IPS-18a (cell line): ENCODE results near the gene CCDC85B.

Source experiments
- H3K27ac ChIP-seq: one replicate; pipeline ENCODE4 v1.5.1; 2013; ENCODE audit warnings: low read length
- H3K27me3 ChIP-seq: one replicate; pipeline ENCODE4 v1.6.1; 2013; ENCODE audit warnings: mild to moderate bottlenecking, low read length; ENCODE audit not compliant: control insufficient read depth, insufficient read depth
- H3K36me3 ChIP-seq: one replicate; pipeline ENCODE4 v1.6.1; 2013; ENCODE audit warnings: low read depth, low read length; ENCODE audit not compliant: control insufficient read depth
- H3K4me1 ChIP-seq: one replicate; pipeline ENCODE4 v1.6.1; 2013; ENCODE audit warnings: low read depth, low read length; ENCODE audit not compliant: control insufficient read depth
- H3K4me3 ChIP-seq: one replicate; pipeline ENCODE4 v1.5.1; 2013; ENCODE audit warnings: low read length
- H3K9ac ChIP-seq: one replicate; pipeline ENCODE4 v1.6.1; 2013; ENCODE audit warnings: mild to moderate bottlenecking, low read length, moderate library complexity
- H3K9me3 ChIP-seq: one replicate; pipeline ENCODE4 v1.6.1; 2013; ENCODE audit warnings: low read depth, low read length; ENCODE audit not compliant: control insufficient read depth

Gene CCDC85B

DNA sequence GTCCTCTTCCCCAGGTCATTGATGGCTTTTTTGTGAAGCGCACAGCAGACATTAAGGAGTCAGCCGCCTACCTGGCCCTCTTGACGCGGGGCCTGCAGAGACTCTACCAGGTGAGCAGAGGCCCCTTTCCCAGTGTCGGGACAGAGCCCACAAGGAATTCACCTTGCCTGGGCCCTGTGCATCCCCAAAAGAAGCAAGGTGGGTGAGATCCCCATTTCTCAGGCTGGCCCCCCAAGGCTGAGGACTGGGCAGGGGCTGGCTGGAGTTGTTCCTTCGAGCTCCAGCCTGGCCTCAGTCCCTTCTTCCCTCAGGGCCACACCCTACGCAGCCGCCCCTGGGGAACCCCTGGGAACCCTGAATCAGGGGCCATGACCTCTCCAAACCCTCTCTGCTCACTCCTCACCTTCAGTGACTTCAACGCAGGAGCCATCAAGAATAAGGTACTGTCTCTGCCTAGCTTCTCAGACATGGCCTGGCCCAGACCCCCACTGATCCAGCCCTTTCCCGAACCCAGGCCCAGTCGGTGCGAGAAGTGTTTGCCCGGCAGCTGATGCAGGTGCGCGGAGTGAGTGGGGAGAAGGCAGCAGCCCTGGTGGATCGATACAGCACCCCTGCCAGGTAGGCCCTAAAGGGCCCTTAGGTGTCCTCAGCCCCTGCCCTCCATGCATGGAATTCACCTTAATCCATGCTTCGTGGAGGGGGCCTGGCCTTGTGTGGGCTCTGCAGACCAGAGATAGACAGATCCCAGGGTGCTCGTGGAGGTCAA lies 25.6 kb upstream of the CCDC85B start:
- Histone ChIP-seq H3K4me3 (no peak overlapping the region), H3K9me3 (no peaks in the 10 kb centered on the region), H3K27ac (no peak overlapping the region), H3K27me3 (peaks cover 5% of the 10 kb centered on the region), H3K4me1 (no peaks in the 10 kb centered on the region), H3K9ac (no peak overlapping the region), H3K36me3 (peaks cover 26% of the 10 kb centered on the region)

DNA sequence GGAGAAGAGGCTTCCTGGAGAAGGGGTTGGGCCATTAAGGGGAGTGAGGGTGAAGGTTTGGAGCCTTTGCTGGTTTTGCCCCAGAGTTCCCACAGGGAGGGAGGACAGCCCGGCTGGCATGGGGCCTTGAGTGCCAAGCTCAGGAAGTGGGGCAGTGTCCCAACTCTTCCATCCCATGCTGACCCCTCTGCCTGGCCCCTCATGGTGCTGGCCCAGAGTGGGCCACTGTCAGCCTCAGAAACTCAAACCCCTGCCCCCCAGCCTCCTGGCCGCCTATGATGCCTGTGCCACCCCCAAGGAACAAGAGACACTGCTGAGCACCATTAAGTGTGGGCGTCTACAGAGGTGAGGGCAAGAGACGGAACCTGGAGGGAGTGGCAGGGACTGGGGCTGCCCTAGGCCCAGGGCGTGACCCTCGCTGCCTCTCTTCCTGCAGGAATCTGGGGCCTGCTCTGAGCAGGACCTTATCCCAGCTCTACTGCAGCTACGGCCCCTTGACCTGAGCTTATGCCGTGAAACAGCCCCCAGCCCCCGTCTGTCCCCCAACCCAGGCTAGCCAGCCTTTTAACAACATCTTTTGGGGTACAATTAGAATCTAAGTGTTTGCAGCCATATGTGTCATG lies 24.8 kb upstream of the CCDC85B start:
- H3K4me3 ChIP-seq: no peak overlapping the region
- peaks cover 26% of the 10 kb centered on the region for H3K36me3 ChIP-seq
- H3K4me1 ChIP-seq: no peaks in the 10 kb centered on the region
- H3K27ac ChIP-seq: no peak overlapping the region
- H3K9me3 ChIP-seq: no peaks in the 10 kb centered on the region
- peaks cover 5% of the 10 kb centered on the region for H3K27me3 ChIP-seq
- H3K9ac ChIP-seq: no peak overlapping the region

- H3K9ac ChIP-seq: no peak overlapping the region
- H3K9me3 ChIP-seq: no peaks in the 10 kb centered on the region
- no peaks in the 10 kb centered on the region for H3K4me1 ChIP-seq
- peaks cover 5% of the 10 kb centered on the region for H3K27me3 ChIP-seq
- H3K4me3 ChIP-seq: no peak overlapping the region
- no peak overlapping the region for H3K27ac ChIP-seq
- H3K36me3 ChIP-seq: peaks cover 26% of the 10 kb centered on the region
Observed at GRCh38 chr11:65866509-65867283, 23.8 kb upstream of the CCDC85B start.

- Histone ChIP-seq H3K9me3 (no peaks in the 10 kb centered on the region), H3K9ac (no peak overlapping the region), H3K27ac (no peak overlapping the region), H3K4me1 (no peaks in the 10 kb centered on the region), H3K36me3 (peaks cover 24% of the 10 kb centered on the region), H3K4me3 (peak overlapping the region; percentile 65), H3K27me3 (peaks cover 10% of the 10 kb centered on the region)
Observed at GRCh38 chr11:65867284-65868071, 23.0 kb upstream of the CCDC85B start.

- H3K9me3 ChIP-seq: no peaks in the 10 kb centered on the region
- no peak overlapping the region for H3K9ac ChIP-seq
- H3K4me3 ChIP-seq: peak overlapping the region; percentile 65
- no peak overlapping the region for H3K27ac ChIP-seq
- peaks cover 3% of the 10 kb centered on the region for H3K4me1 ChIP-seq
- H3K27me3 ChIP-seq: peaks cover 15% of the 10 kb centered on the region
- peaks cover 23% of the 10 kb centered on the region for H3K36me3 ChIP-seq
Observed at GRCh38 chr11:65868076-65868667, 22.3 kb upstream of the CCDC85B start.

DNA sequence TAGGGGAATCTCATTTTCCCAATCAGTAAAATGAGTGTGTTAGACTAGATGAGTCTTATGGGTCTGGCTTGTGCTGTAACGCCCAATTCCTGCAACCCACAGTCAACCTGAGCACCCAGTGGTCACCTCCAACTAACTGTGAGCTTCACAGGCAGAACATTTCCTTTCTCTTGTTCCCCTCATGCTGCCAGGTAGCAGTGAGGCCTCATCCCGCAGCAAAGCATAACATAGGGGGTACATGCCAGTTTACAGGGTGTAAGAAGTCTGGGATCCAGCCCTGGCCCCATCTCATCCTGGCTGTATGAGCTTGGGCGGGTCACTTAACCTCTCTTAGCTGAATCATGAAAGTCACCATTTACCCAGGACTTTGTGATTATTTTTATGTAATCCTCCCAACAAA lies 21.6 kb upstream of the CCDC85B start:
- no peak overlapping the region for H3K4me3 ChIP-seq
- no peaks in the 10 kb centered on the region for H3K9me3 ChIP-seq
- H3K4me1 ChIP-seq: peaks cover 4% of the 10 kb centered on the region
- H3K27me3 ChIP-seq: peaks cover 17% of the 10 kb centered on the region
- H3K36me3 ChIP-seq: peaks cover 19% of the 10 kb centered on the region
- H3K27ac ChIP-seq: no peak overlapping the region
- no peak overlapping the region for H3K9ac ChIP-seq

- peaks cover 11% of the 10 kb centered on the region for H3K36me3 ChIP-seq
- no peak overlapping the region for H3K27ac ChIP-seq
- peaks cover 4% of the 10 kb centered on the region for H3K4me1 ChIP-seq
- H3K27me3 ChIP-seq: peaks cover 17% of the 10 kb centered on the region
- no peak overlapping the region for H3K4me3 ChIP-seq
- H3K9ac ChIP-seq: no peak overlapping the region
- no peaks in the 10 kb centered on the region for H3K9me3 ChIP-seq
Observed at GRCh38 chr11:65869643-65870306, 20.7 kb upstream of the CCDC85B start.

DNA sequence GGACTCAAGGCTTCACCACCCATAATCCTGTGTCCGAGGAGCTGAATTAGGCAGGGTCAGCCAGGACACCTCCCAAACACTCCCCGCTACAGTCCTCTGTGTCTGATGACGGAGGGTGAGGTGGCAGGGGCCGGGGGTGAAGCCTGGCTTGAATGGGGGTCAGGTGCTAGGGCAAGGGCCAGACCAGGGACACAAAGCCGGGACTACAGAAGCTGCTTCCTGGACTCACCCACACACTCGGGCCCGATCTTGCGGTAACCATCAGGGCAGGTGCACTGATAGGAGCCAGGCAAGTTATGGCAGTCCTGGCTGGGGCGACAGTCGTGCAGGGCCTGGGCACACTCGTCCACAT lies 20.2 kb upstream of the CCDC85B start:
- no peak overlapping the region for H3K9ac ChIP-seq
- peaks cover 6% of the 10 kb centered on the region for H3K36me3 ChIP-seq
- H3K27ac ChIP-seq: no peak overlapping the region
- H3K9me3 ChIP-seq: no peaks in the 10 kb centered on the region
- no peak overlapping the region for H3K4me3 ChIP-seq
- peaks cover 17% of the 10 kb centered on the region for H3K27me3 ChIP-seq
- H3K4me1 ChIP-seq: peaks cover 4% of the 10 kb centered on the region

DNA sequence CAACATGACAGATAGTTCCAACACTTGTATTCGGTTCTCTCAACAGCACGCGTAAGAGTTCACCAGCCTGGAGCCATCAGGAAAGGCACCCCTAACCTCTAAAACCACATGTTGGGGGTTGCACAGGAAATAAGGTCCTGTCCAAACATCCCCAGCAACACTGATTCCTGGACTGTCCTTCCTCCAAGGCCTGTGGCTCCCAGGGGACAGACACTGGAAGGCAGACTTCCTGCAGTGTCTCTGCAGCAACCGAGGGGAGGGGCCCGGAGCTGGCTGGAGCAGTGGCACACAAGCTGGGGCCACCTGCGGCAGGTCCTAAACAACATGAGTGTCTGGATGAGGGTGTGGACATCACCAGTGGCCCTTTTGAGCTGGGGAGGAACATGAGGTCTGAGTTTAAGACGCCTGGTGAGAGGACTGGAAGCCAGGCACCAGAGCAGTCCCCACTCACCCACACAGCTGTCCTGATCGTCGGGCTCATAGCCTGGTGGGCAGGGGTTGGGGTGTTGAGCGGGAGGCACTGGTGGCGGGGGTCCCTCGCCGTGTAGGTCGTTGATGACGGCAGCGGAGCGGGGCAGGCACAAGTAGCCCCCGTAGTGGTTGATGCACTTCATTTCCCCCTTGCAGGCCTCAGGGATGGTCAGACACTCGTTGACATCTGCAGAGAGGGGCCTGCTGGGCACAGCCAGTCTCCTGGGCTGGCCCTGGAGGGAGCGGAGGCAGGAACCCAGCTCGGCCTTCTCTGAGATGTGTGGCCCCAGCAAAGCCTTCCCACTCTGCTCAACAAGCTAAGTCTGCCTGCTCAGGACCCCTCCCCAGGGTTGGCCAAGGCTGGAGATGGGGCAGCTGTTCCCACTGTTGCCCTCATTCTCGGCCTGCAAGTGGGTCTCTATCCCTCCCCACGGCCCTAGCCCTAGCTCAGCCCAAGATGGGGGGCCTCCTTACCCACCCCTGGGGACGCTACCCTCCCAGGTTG lies 19.5 kb upstream of the CCDC85B start:
- no peaks in the 10 kb centered on the region for H3K36me3 ChIP-seq
- H3K9me3 ChIP-seq: no peaks in the 10 kb centered on the region
- H3K4me1 ChIP-seq: peaks cover 4% of the 10 kb centered on the region
- no peak overlapping the region for H3K9ac ChIP-seq
- H3K27me3 ChIP-seq: peaks cover 17% of the 10 kb centered on the region
- H3K4me3 ChIP-seq: no peak overlapping the region
- no peak overlapping the region for H3K27ac ChIP-seq
